GM12864 (cell line): ENCODE results near the gene UGGT2.
A peak's percentile ranks its signal among the peaks of the same experiment; 100 is the strongest.

Experiments
- DNase-seq: peaks from one replicate; pipeline ENCODE4 v3.0.0-alpha.2; 2011; ENCODE audit warnings: low read depth
- H3K4me3 ChIP-seq: 2 replicates; pipeline ENCODE4 v1.5.1; 2011; ENCODE audit warnings: mild to moderate bottlenecking, low read depth, low read length, control low read depth
- TF ChIP-seq, protein P1 (sequence below): IDR thresholded peaks from 2 replicates; pipeline ENCODE4 v1.5.1; 2011; ENCODE audit warnings: low read depth, mild to moderate bottlenecking, moderate library complexity, low read length, control low read depth, inconsistent platforms; ENCODE audit errors: missing control alignments

Gene UGGT2, protein sequence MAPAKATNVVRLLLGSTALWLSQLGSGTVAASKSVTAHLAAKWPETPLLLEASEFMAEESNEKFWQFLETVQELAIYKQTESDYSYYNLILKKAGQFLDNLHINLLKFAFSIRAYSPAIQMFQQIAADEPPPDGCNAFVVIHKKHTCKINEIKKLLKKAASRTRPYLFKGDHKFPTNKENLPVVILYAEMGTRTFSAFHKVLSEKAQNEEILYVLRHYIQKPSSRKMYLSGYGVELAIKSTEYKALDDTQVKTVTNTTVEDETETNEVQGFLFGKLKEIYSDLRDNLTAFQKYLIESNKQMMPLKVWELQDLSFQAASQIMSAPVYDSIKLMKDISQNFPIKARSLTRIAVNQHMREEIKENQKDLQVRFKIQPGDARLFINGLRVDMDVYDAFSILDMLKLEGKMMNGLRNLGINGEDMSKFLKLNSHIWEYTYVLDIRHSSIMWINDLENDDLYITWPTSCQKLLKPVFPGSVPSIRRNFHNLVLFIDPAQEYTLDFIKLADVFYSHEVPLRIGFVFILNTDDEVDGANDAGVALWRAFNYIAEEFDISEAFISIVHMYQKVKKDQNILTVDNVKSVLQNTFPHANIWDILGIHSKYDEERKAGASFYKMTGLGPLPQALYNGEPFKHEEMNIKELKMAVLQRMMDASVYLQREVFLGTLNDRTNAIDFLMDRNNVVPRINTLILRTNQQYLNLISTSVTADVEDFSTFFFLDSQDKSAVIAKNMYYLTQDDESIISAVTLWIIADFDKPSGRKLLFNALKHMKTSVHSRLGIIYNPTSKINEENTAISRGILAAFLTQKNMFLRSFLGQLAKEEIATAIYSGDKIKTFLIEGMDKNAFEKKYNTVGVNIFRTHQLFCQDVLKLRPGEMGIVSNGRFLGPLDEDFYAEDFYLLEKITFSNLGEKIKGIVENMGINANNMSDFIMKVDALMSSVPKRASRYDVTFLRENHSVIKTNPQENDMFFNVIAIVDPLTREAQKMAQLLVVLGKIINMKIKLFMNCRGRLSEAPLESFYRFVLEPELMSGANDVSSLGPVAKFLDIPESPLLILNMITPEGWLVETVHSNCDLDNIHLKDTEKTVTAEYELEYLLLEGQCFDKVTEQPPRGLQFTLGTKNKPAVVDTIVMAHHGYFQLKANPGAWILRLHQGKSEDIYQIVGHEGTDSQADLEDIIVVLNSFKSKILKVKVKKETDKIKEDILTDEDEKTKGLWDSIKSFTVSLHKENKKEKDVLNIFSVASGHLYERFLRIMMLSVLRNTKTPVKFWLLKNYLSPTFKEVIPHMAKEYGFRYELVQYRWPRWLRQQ (N-terminal part only)

DNA sequence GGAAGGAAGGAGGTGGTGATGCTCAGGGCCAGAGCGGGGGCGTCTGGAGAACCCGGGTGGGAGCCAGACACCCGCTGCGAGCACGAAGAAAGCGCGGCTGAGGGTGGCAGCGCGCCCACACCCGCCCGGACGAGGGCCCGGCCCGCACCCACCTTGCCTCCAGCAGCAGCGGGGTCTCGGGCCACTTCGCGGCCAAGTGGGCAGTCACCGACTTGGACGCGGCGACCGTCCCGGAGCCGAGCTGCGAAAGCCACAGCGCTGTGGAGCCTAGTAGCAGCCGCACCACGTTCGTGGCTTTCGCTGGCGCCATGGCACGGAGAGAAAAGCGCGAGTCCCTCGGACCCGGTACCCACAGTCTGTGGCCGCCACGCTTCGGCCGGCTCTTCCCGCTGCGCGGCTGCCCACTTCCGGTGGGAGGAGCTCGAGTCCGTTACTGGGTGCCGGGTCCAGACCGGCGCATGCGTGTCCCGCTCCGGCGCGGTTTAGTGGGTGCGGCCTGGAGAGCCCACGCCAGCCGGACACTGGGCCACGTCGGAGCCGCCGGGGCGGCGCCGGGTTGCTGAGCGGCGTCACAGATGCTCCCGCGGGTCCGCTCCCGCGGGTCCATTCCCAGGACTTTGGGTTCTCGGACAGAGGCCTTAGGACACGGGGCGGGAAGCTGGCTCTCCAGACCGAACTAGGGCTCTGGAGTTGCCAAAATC, at the start of gene UGGT2:
TSS of gene UGGT2 (minus strand) at position 399 of the 701 bp plus-strand sequence. CDS start at position 310, 89 bp downstream.
- TF ChIP-seq, protein P1, sequence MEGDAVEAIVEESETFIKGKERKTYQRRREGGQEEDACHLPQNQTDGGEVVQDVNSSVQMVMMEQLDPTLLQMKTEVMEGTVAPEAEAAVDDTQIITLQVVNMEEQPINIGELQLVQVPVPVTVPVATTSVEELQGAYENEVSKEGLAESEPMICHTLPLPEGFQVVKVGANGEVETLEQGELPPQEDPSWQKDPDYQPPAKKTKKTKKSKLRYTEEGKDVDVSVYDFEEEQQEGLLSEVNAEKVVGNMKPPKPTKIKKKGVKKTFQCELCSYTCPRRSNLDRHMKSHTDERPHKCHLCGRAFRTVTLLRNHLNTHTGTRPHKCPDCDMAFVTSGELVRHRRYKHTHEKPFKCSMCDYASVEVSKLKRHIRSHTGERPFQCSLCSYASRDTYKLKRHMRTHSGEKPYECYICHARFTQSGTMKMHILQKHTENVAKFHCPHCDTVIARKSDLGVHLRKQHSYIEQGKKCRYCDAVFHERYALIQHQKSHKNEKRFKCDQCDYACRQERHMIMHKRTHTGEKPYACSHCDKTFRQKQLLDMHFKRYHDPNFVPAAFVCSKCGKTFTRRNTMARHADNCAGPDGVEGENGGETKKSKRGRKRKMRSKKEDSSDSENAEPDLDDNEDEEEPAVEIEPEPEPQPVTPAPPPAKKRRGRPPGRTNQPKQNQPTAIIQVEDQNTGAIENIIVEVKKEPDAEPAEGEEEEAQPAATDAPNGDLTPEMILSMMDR, result no peak
- peak within 1 kb of the TSS; percentile 89 for H3K4me3 ChIP-seq
- peak; percentile 72 for DNase-seq

DNA sequence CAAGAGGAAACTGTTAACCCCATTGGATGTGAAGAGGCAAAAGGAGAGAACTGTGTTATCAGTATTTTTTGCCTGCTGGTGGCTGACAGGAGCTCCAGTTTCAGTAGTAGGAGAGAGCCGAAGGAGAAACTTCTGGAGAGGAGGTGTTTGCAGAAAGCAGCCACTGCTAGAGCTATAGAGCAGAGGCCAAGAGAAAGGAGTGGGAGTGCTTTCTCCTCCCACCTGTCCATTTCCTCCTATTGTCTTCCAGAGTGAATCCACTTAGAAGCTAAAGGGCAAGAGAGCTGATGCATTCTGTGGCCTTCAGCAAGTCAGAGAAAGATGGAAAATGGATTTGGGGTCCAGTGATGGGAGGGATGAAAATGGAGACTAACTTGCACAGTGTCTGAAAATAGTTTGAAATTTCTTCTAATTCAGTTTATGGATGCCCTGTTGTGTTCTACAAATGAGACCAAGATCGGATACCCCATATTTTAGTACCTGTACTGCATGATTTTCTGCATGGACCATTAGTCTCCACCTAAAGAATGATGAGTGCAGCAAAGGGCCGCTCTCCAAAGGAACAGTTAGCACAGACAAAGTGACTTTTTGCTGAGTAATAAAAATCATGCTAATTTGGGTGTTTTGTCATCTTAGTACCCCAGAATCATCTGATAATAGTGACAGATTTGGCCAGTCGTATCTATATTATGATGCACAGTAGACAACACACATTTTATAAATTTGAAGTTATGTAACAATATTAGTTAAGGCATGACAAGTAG, 47.4 kb upstream of the UGGT2 start:
- TF ChIP-seq, protein P1, result no peak
- no peak overlapping the region for H3K4me3 ChIP-seq
- no peak for DNase-seq

DNA sequence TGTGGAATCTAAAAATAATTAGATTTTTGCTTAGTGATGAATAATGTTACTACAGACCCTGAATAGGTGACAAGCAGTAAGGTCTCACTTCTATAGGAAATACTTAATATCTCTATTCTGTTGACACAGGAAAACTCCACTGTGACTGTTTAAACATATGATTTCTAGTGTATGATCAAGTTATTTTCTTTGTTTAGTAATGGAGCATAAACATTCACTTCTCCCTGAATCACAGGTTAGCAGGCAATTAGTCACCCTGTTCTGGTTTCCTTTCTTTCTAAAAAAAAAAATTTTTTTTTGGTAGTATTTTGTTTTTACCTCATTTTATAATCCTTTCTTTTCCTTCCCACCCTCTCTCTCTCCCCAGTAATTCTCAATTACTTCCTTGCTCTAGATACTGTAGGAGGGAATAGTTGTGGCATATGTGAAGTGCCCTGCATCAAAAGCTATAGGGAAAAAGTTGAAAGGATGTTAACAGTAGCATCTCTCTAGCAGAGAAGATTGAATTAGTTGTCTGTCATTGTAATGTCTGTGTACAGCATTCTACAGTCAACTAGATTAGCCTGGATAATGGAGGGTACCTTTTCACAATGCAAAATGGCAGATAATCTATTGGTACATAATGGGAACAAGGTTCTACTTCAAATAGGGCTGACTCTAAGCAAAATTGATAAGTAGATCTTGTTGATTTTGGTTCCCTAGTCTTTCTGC, 40.2 kb upstream of the UGGT2 start:
- TF ChIP-seq, protein P1, result no peak
- no peak overlapping the region for H3K4me3 ChIP-seq
- DNase-seq, result no peak

DNA sequence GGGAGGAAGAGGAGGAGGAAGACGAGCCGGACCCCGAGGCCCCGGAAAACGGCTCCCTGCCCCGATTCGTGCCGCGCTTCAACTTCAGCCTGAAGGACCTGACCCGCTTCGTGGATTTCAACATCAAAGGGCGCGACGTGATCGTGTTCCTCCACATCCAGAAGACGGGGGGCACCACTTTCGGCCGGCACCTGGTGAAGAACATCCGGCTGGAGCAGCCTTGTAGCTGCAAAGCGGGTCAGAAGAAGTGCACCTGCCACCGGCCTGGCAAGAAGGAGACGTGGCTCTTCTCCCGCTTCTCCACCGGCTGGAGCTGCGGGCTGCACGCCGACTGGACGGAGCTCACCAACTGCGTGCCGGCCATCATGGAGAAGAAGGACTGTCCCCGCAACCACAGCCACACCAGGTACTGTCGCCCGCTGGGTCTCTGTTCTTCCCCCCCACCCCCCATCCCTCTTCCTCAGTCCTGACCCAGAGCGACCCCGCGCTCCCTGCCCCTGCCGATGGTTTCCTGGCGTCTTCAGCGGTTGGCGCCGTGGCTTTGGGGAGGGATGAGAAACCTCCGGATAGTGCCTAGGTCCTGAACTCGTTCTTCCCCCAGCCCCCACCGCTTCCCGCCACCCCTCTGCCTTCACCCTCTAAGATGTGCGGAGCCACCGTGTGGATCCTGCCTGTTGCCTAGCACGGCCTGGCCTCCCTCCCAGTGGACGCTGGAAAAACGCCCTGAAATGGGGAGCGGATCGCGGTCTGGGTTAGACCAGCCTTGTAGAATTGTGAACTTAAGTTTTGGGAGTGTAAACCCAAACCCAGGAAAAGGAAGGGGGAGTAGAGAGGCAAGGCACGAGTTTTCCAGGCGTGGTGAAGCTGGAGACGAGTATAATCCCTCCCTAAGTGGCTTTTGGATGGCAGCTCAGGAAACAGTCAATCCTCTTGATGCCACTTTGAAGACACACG, 38.2 kb upstream of the UGGT2 start:
- no peak for DNase-seq
- TF ChIP-seq, protein P1, result no peak
- H3K4me3 ChIP-seq, result no peak overlapping the region; the same call in 1 of the 2 replicates
